ENCODE results near the gene SLC30A5.

SLC30A5 gene

DNA sequence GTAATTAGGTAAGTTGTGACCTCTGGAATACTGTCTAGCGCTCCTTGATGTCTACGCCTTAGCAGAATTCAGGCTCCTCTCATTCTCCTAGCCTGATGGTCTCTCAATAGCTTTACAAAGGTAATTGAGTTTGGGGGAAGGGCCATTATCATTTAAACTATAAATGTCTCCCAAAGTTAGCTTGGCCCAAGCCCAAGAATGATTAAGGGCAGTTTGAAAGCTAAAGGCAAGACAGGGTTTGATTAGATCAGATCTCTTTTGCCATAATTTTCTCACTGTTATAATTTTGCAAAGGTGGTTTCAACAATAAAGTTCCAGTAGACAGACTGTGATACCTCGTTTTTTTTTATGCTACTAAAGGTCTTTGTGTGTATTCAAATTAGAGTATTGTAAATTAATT lies 3.7 kb upstream of the SLC30A5 start:
- Histone ChIP-seq H3K4me1 (peaks cover 0 to 9% (median 3%) of the 10 kb centered on the region in 4 donors), H3K27ac (no peak overlapping the region), H3K36me3 (no peaks in the 10 kb centered on the region), H3K27me3 (no peaks in the 10 kb centered on the region), H3K4me3 (no peak overlapping the region), H3K9me3 (no peaks in the 10 kb centered on the region)
- no peak for DNase-seq
- intact Hi-C loops (cut with DNase I; ENCODE audit: low total_unique reads), result loop anchor here (5.0 to 10.0 kb wide), 2 partner anchors 125 to 277 kb away; partner anchors contain the start of genes AK6, RAD17 and TAF9
- no peak for TF ChIP-seq CTCF (IDR thresholded peaks at IDR 0.05)

- no peaks in the 10 kb centered on the region for H3K9me3 ChIP-seq
- H3K36me3 ChIP-seq, result no peaks in the 10 kb centered on the region
- no peak overlapping the region for H3K27ac ChIP-seq
- no peaks in the 10 kb centered on the region for H3K27me3 ChIP-seq
- no peak overlapping the region for H3K4me3 ChIP-seq
- peaks cover 0 to 24% (median 11%) of the 10 kb centered on the region in 4 donors for H3K4me1 ChIP-seq
- no peak for DNase-seq
- no peak for TF ChIP-seq CTCF (IDR thresholded peaks at IDR 0.05)
- intact Hi-C loops (cut with DNase I; ENCODE audit: low total_unique reads), result loop anchor here (5.0 to 10.0 kb wide), 2 partner anchors 123 to 276 kb away; partner anchors contain the start of genes AK6, RAD17 and TAF9
These were observed 2.0 kb upstream of the SLC30A5 start for GRCh38 chr5:69091771-69092170.

- no peaks in the 10 kb centered on the region for H3K9me3 ChIP-seq
- no peak overlapping the region for H3K4me3 ChIP-seq
- H3K4me1 ChIP-seq, result peaks cover 0 to 24% (median 11%) of the 10 kb centered on the region in 4 donors
- TF ChIP-seq CTCF (IDR thresholded peaks at IDR 0.05), result no peak
- intact Hi-C loops (cut with DNase I; ENCODE audit: low total_unique reads), result loop anchor here (5.0 to 10.0 kb wide), 2 partner anchors 122 to 274 kb away; partner anchors contain the start of genes AK6, RAD17 and TAF9
- H3K36me3 ChIP-seq, result no peaks in the 10 kb centered on the region
- peak overlapping the region in 1 of 2 donors; percentile 99 for H3K27ac ChIP-seq
- DNase-seq, result no peak
- H3K27me3 ChIP-seq, result no peaks in the 10 kb centered on the region
These were observed 845 bp upstream of the SLC30A5 start for GRCh38 chr5:69092969-69093368.

- no peak for TF ChIP-seq CTCF (IDR thresholded peaks at IDR 0.05)
- H3K36me3 ChIP-seq, result peaks cover 17 to 26% (median 20%) of the 10 kb centered on the region in 3 donors
- no peaks in the 10 kb centered on the region for H3K27me3 ChIP-seq
- H3K4me1 ChIP-seq, result peaks cover 0 to 21% (median 11%) of the 10 kb centered on the region in 4 donors
- H3K4me3 ChIP-seq, result no peak overlapping the region
- DNase-seq, result no peak
- intact Hi-C loops (cut with DNase I; ENCODE audit: low total_unique reads), result loop anchor here (10.0 kb wide), 1 partner anchor 115 kb away; a partner anchor contains a TSS
- H3K27ac ChIP-seq, result no peak overlapping the region
- no peaks in the 10 kb centered on the region for H3K9me3 ChIP-seq
These were observed 5.5 kb downstream of the SLC30A5 start for GRCh38 chr5:69099302-69099701.

- Histone ChIP-seq H3K4me1 (no peaks in the 10 kb centered on the region), H3K27ac (no peak overlapping the region), H3K36me3 (peaks cover 49 to 68% (median 60%) of the 10 kb centered on the region in 3 donors), H3K4me3 (no peak overlapping the region), H3K27me3 (no peaks in the 10 kb centered on the region), H3K9me3 (no peaks in the 10 kb centered on the region)
- intact Hi-C loops (cut with DNase I; ENCODE audit: low total_unique reads), result no loop called here
- no peak for TF ChIP-seq CTCF (IDR thresholded peaks at IDR 0.05)
- DNase-seq, result no peak
These were observed 9.7 kb downstream of the SLC30A5 start for GRCh38 chr5:69103521-69103920.
